Mesendoderm (in vitro differentiated cells): ENCODE measurements around the gene ZNF318.
"Not testable (repeated sequence)": the region's sequence is repeated elsewhere in the genome, so short reads cannot be mapped to it uniquely, and the experiment has no call there.

Experiments
- DNase-seq: peaks from one replicate; pipeline ENCODE4 v3.0.0; 2013
- H2AK5ac ChIP-seq: 2 replicates; pipeline ENCODE4 v1.6.1; 2013; ENCODE audit warnings: low read length, inconsistent platforms
- H2BK120ac ChIP-seq: 2 replicates; pipeline ENCODE4 v1.6.1; 2013; ENCODE audit warnings: low read depth, mild to moderate bottlenecking, low read length, moderate library complexity, mixed read lengths
- H2BK15ac ChIP-seq: replicated peaks from 2 replicates; pipeline ENCODE4 v1.6.1; 2013; ENCODE audit warnings: low read depth, mild to moderate bottlenecking, moderate library complexity
- H2BK5ac ChIP-seq: 2 replicates; pipeline ENCODE4 v1.6.1; 2013; ENCODE audit warnings: low read length, inconsistent platforms
- H3K18ac ChIP-seq: 2 replicates; pipeline ENCODE4 v1.6.1; 2013; ENCODE audit warnings: mild to moderate bottlenecking, low read length, mixed read lengths
- H3K23ac ChIP-seq: one replicate; pipeline ENCODE4 v1.6.1; 2013; ENCODE audit warnings: low read length
- H3K27ac ChIP-seq: 2 replicates; pipeline ENCODE4 v1.5.1; 2013; ENCODE audit warnings: low read depth, mild to moderate bottlenecking, inconsistent platforms, low read length, moderate library complexity
- H3K27me3 ChIP-seq: 2 replicates; pipeline ENCODE4 v1.6.1; 2013; ENCODE audit warnings: low read length, control low read depth, mild to moderate bottlenecking, inconsistent platforms; ENCODE audit not compliant: insufficient read depth, poor library complexity
- H3K36me3 ChIP-seq: 2 replicates; pipeline ENCODE4 v1.6.1; 2013; ENCODE audit warnings: low read length, inconsistent platforms; ENCODE audit not compliant: control insufficient read depth, insufficient read depth
- H3K4ac ChIP-seq: one replicate; pipeline ENCODE4 v1.6.1; 2013; ENCODE audit warnings: low read depth, mild to moderate bottlenecking, low read length, moderate library complexity
- H3K4me1 ChIP-seq: 2 replicates; pipeline ENCODE4 v1.6.1; 2013; ENCODE audit warnings: low read depth, low read length, inconsistent platforms; ENCODE audit not compliant: control insufficient read depth
- H3K4me2 ChIP-seq: 2 replicates; pipeline ENCODE4 v1.6.1; 2013; ENCODE audit warnings: low read length
- H3K4me3 ChIP-seq: 2 replicates; pipeline ENCODE4 v1.5.1; 2013; ENCODE audit warnings: mild to moderate bottlenecking, low read length
- H3K56ac ChIP-seq: one replicate; pipeline ENCODE4 v1.6.1; 2013; ENCODE audit warnings: low read length
- H3K79me1 ChIP-seq: 2 replicates; pipeline ENCODE4 v1.6.1; 2013; ENCODE audit warnings: low read length, inconsistent platforms
- H3K79me2 ChIP-seq: 2 replicates; pipeline ENCODE4 v1.6.1; 2013; ENCODE audit warnings: mild to moderate bottlenecking, low read length; ENCODE audit not compliant: control insufficient read depth, insufficient read depth
- H3K9ac ChIP-seq: 2 replicates; pipeline ENCODE4 v1.6.1; 2013; ENCODE audit warnings: low read length, inconsistent platforms
- H4K5ac ChIP-seq: one replicate; pipeline ENCODE4 v1.6.1; 2013; ENCODE audit warnings: low read length
- H4K8ac ChIP-seq: one replicate; pipeline ENCODE4 v1.6.1; 2013; ENCODE audit warnings: low read depth, mild to moderate bottlenecking, control low read depth, low read length, moderate library complexity
- WGBS: extraction: QIAGEN DNeasy Blood & Tissue Kit; methylation state at CpG from one replicate; pipeline ENCODE4 v1.1.7; 2013; ENCODE audit warnings: low lambda C conversion rate, missing lambda C conversion rate; ENCODE audit not compliant: insufficient coverage; ENCODE audit errors: extremely low coverage; 5-methylcytosine and 5-hydroxymethylcytosine counted together

ZNF318 gene

GRCh38 chr6:43380858-43381257 is 11.4 kb upstream of the ZNF318 start:
- H3K4me3 ChIP-seq, H2BK5ac ChIP-seq, H3K27me3 ChIP-seq, H3K4ac ChIP-seq, H3K4me2 ChIP-seq, H3K4me1 ChIP-seq, H3K23ac ChIP-seq, H3K27ac ChIP-seq, DNase-seq, H3K79me2 ChIP-seq, H2BK120ac ChIP-seq, H3K18ac ChIP-seq, H2AK5ac ChIP-seq, H3K56ac ChIP-seq, H4K5ac ChIP-seq, H4K8ac ChIP-seq, H3K9ac ChIP-seq, H2BK15ac ChIP-seq, H3K79me1 ChIP-seq, H3K36me3 ChIP-seq: not testable (repeated sequence)
- no CpG with 5 or more reads among the region's 9 CpGs for WGBS

GRCh38 chr6:43378631-43379030 is 9.2 kb upstream of the ZNF318 start:
- H3K27me3 ChIP-seq = peaks cover 2% of the 10 kb centered on the region
- H2BK120ac ChIP-seq = no peak overlapping the region
- no peak overlapping the region for H4K5ac ChIP-seq
- H3K23ac ChIP-seq = no peak overlapping the region
- no peaks in the 10 kb centered on the region for H3K79me2 ChIP-seq
- H3K36me3 ChIP-seq = no peaks in the 10 kb centered on the region
- no peak overlapping the region for H3K27ac ChIP-seq
- no peak overlapping the region for H2BK15ac ChIP-seq
- no peak overlapping the region for H3K4me2 ChIP-seq
- H3K79me1 ChIP-seq = no peaks in the 10 kb centered on the region
- H3K18ac ChIP-seq = no peak overlapping the region
- no peak for DNase-seq
- no peak overlapping the region for H3K56ac ChIP-seq
- H2AK5ac ChIP-seq = no peak overlapping the region
- no peak overlapping the region for H4K8ac ChIP-seq
- H2BK5ac ChIP-seq = no peak overlapping the region
- H3K4ac ChIP-seq = no peak overlapping the region
- no peak overlapping the region for H3K4me3 ChIP-seq
- WGBS = no CpG with 5 or more reads among the region's 3 CpGs
- H3K4me1 ChIP-seq = no peaks in the 10 kb centered on the region
- no peak overlapping the region for H3K9ac ChIP-seq

- Histone ChIP-seq H4K5ac (no peak overlapping the region), H2BK5ac (no peak overlapping the region), H2BK15ac (no peak overlapping the region), H3K79me2 (no peaks in the 10 kb centered on the region), H3K27me3 (peaks cover 2% of the 10 kb centered on the region), H3K36me3 (no peaks in the 10 kb centered on the region), H3K4ac (no peak overlapping the region), H3K4me3 (no peak overlapping the region), H3K27ac (no peak overlapping the region), H2BK120ac (no peak overlapping the region), H4K8ac (no peak overlapping the region), H3K18ac (no peak overlapping the region), H2AK5ac (no peak overlapping the region), H3K4me1 (no peaks in the 10 kb centered on the region), H3K79me1 (no peaks in the 10 kb centered on the region), H3K23ac (no peak overlapping the region), H3K4me2 (no peak overlapping the region), H3K56ac (no peak overlapping the region), H3K9ac (no peak overlapping the region)
- DNase-seq = no peak
- no CpG with 5 or more reads among the region's 2 CpGs for WGBS
These were observed 8.3 kb upstream of the ZNF318 start for GRCh38 chr6:43377710-43378229.

- Histone ChIP-seq H2BK120ac (no peak overlapping the region), H3K4me3 (no peak overlapping the region), H3K9ac (no peak overlapping the region), H3K56ac (no peak overlapping the region), H3K36me3 (no peaks in the 10 kb centered on the region), H3K79me1 (no peaks in the 10 kb centered on the region), H3K27me3 (peaks cover 2% of the 10 kb centered on the region), H3K27ac (no peak overlapping the region), H3K79me2 (no peaks in the 10 kb centered on the region), H3K4me1 (no peaks in the 10 kb centered on the region), H3K23ac (no peak overlapping the region), H2AK5ac (no peak overlapping the region), H3K4ac (no peak overlapping the region), H4K8ac (no peak overlapping the region), H4K5ac (no peak overlapping the region), H3K4me2 (no peak overlapping the region), H2BK15ac (no peak overlapping the region), H3K18ac (no peak overlapping the region), H2BK5ac (no peak overlapping the region)
- no CpG with 5 or more reads among the region's 1 CpG for WGBS
- no peak for DNase-seq
These were observed 7.1 kb upstream of the ZNF318 start for GRCh38 chr6:43376551-43376981.

- Histone ChIP-seq H2BK120ac (no peak overlapping the region), H3K4ac (no peak overlapping the region), H3K4me3 (no peak overlapping the region), H3K56ac (no peak overlapping the region), H3K23ac (no peak overlapping the region), H3K4me1 (no peaks in the 10 kb centered on the region), H3K27ac (no peak overlapping the region), H3K27me3 (peaks cover 2% of the 10 kb centered on the region), H2AK5ac (no peak overlapping the region), H3K79me1 (no peaks in the 10 kb centered on the region), H3K18ac (no peak overlapping the region), H4K5ac (no peak overlapping the region), H3K36me3 (no peaks in the 10 kb centered on the region), H2BK5ac (no peak overlapping the region), H3K79me2 (no peaks in the 10 kb centered on the region), H3K4me2 (no peak overlapping the region), H4K8ac (no peak overlapping the region), H2BK15ac (no peak overlapping the region), H3K9ac (no peak overlapping the region)
- no peak for DNase-seq
- no CpG with 5 or more reads among the region's 4 CpGs for WGBS
These were observed 6.2 kb upstream of the ZNF318 start for GRCh38 chr6:43375693-43376092.

- H3K4me3 ChIP-seq = no peak overlapping the region
- H3K27ac ChIP-seq = no peak overlapping the region
- H3K27me3 ChIP-seq = no peaks in the 10 kb centered on the region
- no CpG with 5 or more reads among the region's 5 CpGs for WGBS
- H4K8ac ChIP-seq = no peak overlapping the region
- H3K4me1 ChIP-seq = peaks cover 3% of the 10 kb centered on the region
- no peak overlapping the region for H3K23ac ChIP-seq
- H3K4ac ChIP-seq = no peak overlapping the region
- H2AK5ac ChIP-seq = no peak overlapping the region
- no peak overlapping the region for H3K9ac ChIP-seq
- no peak overlapping the region for H2BK120ac ChIP-seq
- H2BK5ac ChIP-seq = no peak overlapping the region
- no peaks in the 10 kb centered on the region for H3K79me1 ChIP-seq
- no peak overlapping the region for H2BK15ac ChIP-seq
- peak overlapping the region; percentile 34 for H3K56ac ChIP-seq
- no peak overlapping the region for H3K18ac ChIP-seq
- DNase-seq = no peak
- H4K5ac ChIP-seq = no peak overlapping the region
- H3K36me3 ChIP-seq = no peaks in the 10 kb centered on the region
- H3K4me2 ChIP-seq = no peak overlapping the region
- no peaks in the 10 kb centered on the region for H3K79me2 ChIP-seq
These were observed 3.9 kb upstream of the ZNF318 start for GRCh38 chr6:43373252-43373875.
